ENCODE data around the gene RIT1.

- no peak for TF ChIP-seq YY1 (IDR thresholded peaks at IDR 0.05; ENCODE audit: insufficient read depth, insufficient read length)
- TF ChIP-seq SUZ12 (IDR thresholded peaks at IDR 0.05; ENCODE audit: extremely low read depth, insufficient read depth, insufficient read length), result no peak
Measured at GRCh38 chr1:155904261-155904660, 6.9 kb downstream of the RIT1 start.

Measured in NT2/D1 (cell line).